ENCODE data around the gene NOVA1.

The NOVA1 gene

DNA sequence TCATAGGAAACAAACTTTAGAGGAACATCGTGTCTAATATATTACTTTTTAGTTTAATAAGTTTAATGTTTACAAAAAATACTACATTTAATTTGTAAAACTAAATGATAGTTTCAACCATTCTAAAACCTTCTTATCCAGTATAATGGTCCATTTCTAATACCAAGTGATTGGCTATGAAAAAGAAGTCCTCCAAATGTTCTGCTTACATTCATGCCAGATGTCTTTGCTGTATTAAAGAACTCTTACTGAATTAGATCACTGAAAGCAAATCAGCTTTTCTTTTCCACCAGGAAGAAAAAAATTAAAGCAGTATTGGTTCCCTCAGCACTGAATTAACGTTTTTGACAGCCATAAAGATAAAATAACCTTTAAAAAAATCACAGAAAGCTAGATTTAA is 3.7 kb downstream of the NOVA1 start:
- H3K4me3 ChIP-seq (ENCODE audit: low read depth, low read length): no peak overlapping the region
- no peak for DNase-seq (ENCODE audit: low read depth, low spot score)
- in situ Hi-C loops (cut with HindIII; ENCODE audit: low sequenced_read_pairs): no loop called here

GRCh38 chr14:26593357-26593756 is 4.5 kb downstream of the NOVA1 start:
- in situ Hi-C loops (cut with HindIII; ENCODE audit: low sequenced_read_pairs): no loop called here
- H3K4me3 ChIP-seq (ENCODE audit: low read depth, low read length): no peak overlapping the region
- TF ChIP-seq, protein P1, sequence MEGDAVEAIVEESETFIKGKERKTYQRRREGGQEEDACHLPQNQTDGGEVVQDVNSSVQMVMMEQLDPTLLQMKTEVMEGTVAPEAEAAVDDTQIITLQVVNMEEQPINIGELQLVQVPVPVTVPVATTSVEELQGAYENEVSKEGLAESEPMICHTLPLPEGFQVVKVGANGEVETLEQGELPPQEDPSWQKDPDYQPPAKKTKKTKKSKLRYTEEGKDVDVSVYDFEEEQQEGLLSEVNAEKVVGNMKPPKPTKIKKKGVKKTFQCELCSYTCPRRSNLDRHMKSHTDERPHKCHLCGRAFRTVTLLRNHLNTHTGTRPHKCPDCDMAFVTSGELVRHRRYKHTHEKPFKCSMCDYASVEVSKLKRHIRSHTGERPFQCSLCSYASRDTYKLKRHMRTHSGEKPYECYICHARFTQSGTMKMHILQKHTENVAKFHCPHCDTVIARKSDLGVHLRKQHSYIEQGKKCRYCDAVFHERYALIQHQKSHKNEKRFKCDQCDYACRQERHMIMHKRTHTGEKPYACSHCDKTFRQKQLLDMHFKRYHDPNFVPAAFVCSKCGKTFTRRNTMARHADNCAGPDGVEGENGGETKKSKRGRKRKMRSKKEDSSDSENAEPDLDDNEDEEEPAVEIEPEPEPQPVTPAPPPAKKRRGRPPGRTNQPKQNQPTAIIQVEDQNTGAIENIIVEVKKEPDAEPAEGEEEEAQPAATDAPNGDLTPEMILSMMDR (IDR thresholded peaks at IDR 0.05; ENCODE audit: low read depth, low read length): no peak
- no peak for DNase-seq (ENCODE audit: low read depth, low spot score)

More for the DNA sequence above, 3.7 kb downstream of the NOVA1 start:
- TF ChIP-seq, protein P1 (IDR thresholded peaks at IDR 0.05; ENCODE audit: low read depth, low read length): no peak

- no peak for DNase-seq (ENCODE audit: low read depth, low spot score)
- in situ Hi-C loops (cut with HindIII; ENCODE audit: low sequenced_read_pairs): no loop called here
- TF ChIP-seq, protein P1 (IDR thresholded peaks at IDR 0.05; ENCODE audit: low read depth, low read length): no peak
- no peak overlapping the region for H3K4me3 ChIP-seq (ENCODE audit: low read depth, low read length)
These were observed 7.9 kb downstream of the NOVA1 start for GRCh38 chr14:26589925-26590324.

GRCh38 chr14:26577711-26578110 is 20.1 kb downstream of the NOVA1 start:
- in situ Hi-C loops (cut with HindIII; ENCODE audit: low sequenced_read_pairs): no loop called here
- DNase-seq (ENCODE audit: low read depth, low spot score): no peak
- TF ChIP-seq, protein P1 (IDR thresholded peaks at IDR 0.05; ENCODE audit: low read depth, low read length): no peak

DNA sequence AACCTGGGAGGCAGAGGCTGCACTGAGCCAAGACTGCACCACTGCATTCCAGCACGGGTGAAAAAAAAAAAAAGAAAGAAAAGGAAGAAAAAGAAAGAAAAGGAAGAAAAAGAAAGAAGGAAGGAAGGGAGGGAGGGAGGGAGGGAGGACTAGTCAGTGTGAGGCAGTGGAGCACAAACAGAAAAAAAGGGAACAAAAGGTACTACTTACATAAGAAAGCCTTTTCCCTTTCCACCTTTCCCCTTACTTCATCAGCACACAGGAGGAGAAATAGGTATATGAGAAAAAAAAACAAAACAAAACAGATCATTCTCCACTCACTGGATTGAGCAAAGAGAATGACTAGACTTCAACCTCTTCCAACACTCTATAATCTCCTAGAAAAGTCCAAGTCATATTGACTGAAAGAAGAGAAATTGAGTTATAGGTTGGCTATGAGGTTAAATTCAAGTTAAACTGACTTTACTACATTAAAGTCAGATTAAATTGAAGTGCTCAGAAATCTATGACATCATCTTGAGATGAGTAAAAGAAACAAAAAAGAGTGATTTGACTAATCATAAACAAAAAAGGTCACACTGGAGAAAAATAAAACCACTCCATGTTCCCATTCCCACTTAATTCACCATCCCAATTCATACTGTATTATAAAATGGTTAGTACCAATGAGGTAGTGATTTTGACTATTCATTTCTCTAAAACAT is 43.6 kb downstream of the NOVA1 start:
- in situ Hi-C loops (cut with HindIII; ENCODE audit: low sequenced_read_pairs): no loop called here
- H3K4me3 ChIP-seq (ENCODE audit: low read depth, low read length): no peak overlapping the region
- TF ChIP-seq, protein P1 (IDR thresholded peaks at IDR 0.05; ENCODE audit: low read depth, low read length): no peak
- no peak for DNase-seq (ENCODE audit: low read depth, low spot score)

More at GRCh38 chr14:26577711-26578110, 20.1 kb downstream of the NOVA1 start:
- no peak overlapping the region for H3K4me3 ChIP-seq (ENCODE audit: low read depth, low read length)

DNA sequence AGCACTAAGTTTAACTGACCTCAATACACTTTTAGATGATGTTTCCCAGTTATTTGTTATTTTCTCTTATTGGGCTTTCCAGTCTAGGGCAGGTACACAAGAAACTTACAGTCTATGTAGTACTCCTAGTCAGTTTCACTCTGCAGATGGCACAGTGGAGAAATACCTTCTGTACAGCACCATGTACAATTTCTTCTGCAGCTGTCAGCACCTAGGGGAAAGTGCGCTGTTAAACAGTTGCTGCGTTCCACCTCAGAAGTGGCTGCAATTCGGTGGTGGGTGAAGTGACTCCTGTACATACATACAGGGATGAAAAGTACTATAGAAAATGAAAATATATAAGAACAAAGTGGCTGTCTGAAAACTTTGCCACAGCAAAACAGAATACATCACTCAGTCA is 48.3 kb downstream of the NOVA1 start:
- in situ Hi-C loops (cut with HindIII; ENCODE audit: low sequenced_read_pairs): no loop called here
- DNase-seq (ENCODE audit: low read depth, low spot score): no peak
- no peak overlapping the region for H3K4me3 ChIP-seq (ENCODE audit: low read depth, low read length)
- TF ChIP-seq, protein P1 (IDR thresholded peaks at IDR 0.05; ENCODE audit: low read depth, low read length): no peak

All from astrocyte of the spinal cord (primary cell).